HepG2 (cell line): ENCODE data around the gene ZC3H7B. TPM values are rescaled to one million over a fixed set of nuclear protein-coding genes. Genes with fewer than 3 reads are reported as not detected.

Source experiments
- ATAC-seq: fragments of 200-7000 bp; cut with Tn5 transposase; 3 replicates; pipeline ENCODE4 v1.9.1; 2020; ENCODE audit warnings: mild to moderate bottlenecking, moderate library complexity
- BruUV-seq: library from RNA; stranded (reverse); fragments of 400-500 nt; replicated peaks from 2 replicates; lab custom pipeline; 2021; lab: Mats Ljungman, UMichigan
- CTCF ChIA-PET: fragments of 300-600 bp; formaldehyde crosslinking; extraction: SDS; loops from one replicate; lab custom pipeline; 2021; ENCODE audit warnings: low total read pairs, inconsistent platforms, low intra/inter-chr PET ratio; lab: Yijun Ruan, JAX
- POLR2A ChIA-PET: fragments of 350-600 bp; sonication (Branson Sonifier 250); formaldehyde crosslinking; loops from one replicate; lab custom pipeline; 2020; ENCODE audit warnings: antibody characterized with exemption, inconsistent platforms; lab: Yijun Ruan, JAX
- DNase-seq: peaks from one replicate; pipeline ENCODE4 v3.0.0-alpha.2; 2015; ENCODE audit warnings: low spot score
- FAIRE-seq: peaks from 3 replicates; lab custom pipeline; 2011; peaks lifted over from hg19 to GRCh38; lab: Jason Lieb, UNC
- H2AFZ ChIP-seq: one replicate; pipeline ENCODE4 v1.6.1; 2011; ENCODE audit warnings: low read length, inconsistent platforms
- H3K27ac ChIP-seq: fragments of 300-600 bp; 3 replicates; pipeline ENCODE4 v1.8.0; 2011; ENCODE audit warnings: mixed run types, mild to moderate bottlenecking, mixed read lengths, low read length, inconsistent platforms; ENCODE audit not compliant: insufficient read depth; ENCODE audit errors: extremely low read length
- H3K27me3 ChIP-seq, 2 experiments: fragments of 200-600 bp in 1 of 2; 2 replicates in 1 of 2; 3 replicates in 1 of 2; pipeline versions ENCODE4 v1.6.0 to v1.8.0; 2011; ENCODE audit warnings: low read length in 2 of 2, mild to moderate bottlenecking in 2 of 2, moderate library complexity in 2 of 2, inconsistent platforms in 1 of 2; ENCODE audit not compliant: insufficient read depth in 2 of 2, control insufficient read depth in 1 of 2
- H3K36me3 ChIP-seq, 2 experiments: fragments of 200-600 bp in 1 of 2; replicated peaks in 1 of 2; 2 replicates in 1 of 2; 3 replicates in 1 of 2; pipeline versions ENCODE4 v1.5.1 to v1.8.0; 2011; ENCODE audit warnings: low read length in 2 of 2, inconsistent platforms in 1 of 2; ENCODE audit not compliant: insufficient read depth in 2 of 2, control insufficient read depth in 1 of 2
- H3K4me1 ChIP-seq: 2 replicates; pipeline ENCODE4 v1.5.1; 2012; ENCODE audit warnings: low read length, inconsistent platforms; ENCODE audit not compliant: insufficient read depth
- H3K4me2 ChIP-seq: 2 replicates; pipeline ENCODE4 v1.6.0; 2011; ENCODE audit warnings: low read depth, low read length, inconsistent platforms
- H3K4me3 ChIP-seq, 3 experiments: fragments of 200-600 bp in 1 of 3; sonication (generic), shearing (Covaris generic) in 1 of 3; replicated peaks in 1 of 3; 2 replicates each; pipeline ENCODE4 v1.5.1; 2011 to 2016; ENCODE audit warnings: low read length in 3 of 3, inconsistent platforms in 2 of 3, low read depth in 2 of 3, mild to moderate bottlenecking in 2 of 3, control low read depth in 1 of 3, mixed read lengths in 1 of 3; ENCODE audit not compliant: insufficient read depth in 1 of 3
- H3K79me2 ChIP-seq: one replicate; pipeline ENCODE4 v1.6.1; 2011; ENCODE audit warnings: low read length, inconsistent platforms; ENCODE audit not compliant: insufficient read depth
- H3K9ac ChIP-seq: 2 replicates; pipeline ENCODE4 v1.6.0; 2011; ENCODE audit warnings: mild to moderate bottlenecking, low read depth, low read length, inconsistent platforms; ENCODE audit not compliant: insufficient read depth
- H3K9me3 ChIP-seq: 2 replicates; pipeline ENCODE4 v1.5.1; 2012; ENCODE audit warnings: mild to moderate bottlenecking, low read length
- H4K20me1 ChIP-seq: 2 replicates; pipeline ENCODE4 v1.6.0; 2011; ENCODE audit warnings: inconsistent platforms, mild to moderate bottlenecking, low read length, moderate library complexity; ENCODE audit not compliant: insufficient read depth
- ARHGAP35 ChIP-seq: sonication (generic); formaldehyde crosslinking; IDR thresholded peaks from 2 replicates; pipeline ENCODE4 v1.9.0; 2022; ENCODE audit warnings: mild to moderate bottlenecking, inconsistent platforms, moderate library complexity, missing genetic modification reagents, borderline replicate concordance
- CEBPG ChIP-seq: IDR thresholded peaks from 2 replicates; pipeline ENCODE4 v1.6.1; 2016
- ETV6 ChIP-seq: sonication (generic); formaldehyde crosslinking; conservative IDR thresholded peaks from 2 replicates; pipeline ENCODE4 v1.4.0; 2020; ENCODE audit warnings: missing genetic modification reagents
- FOXJ3 ChIP-seq: sonication (generic); formaldehyde crosslinking; IDR thresholded peaks from 2 replicates; pipeline ENCODE4 v1.4.0; 2020; ENCODE audit warnings: missing genetic modification reagents, mild to moderate bottlenecking, borderline replicate concordance
- KDM1A ChIP-seq: IDR thresholded peaks from 2 replicates; pipeline ENCODE4 v1.6.1; 2016; ENCODE audit warnings: missing compliant biosample characterization
- PHB2 ChIP-seq: fragments of 450-650 bp; IDR thresholded peaks from 2 replicates; pipeline ENCODE4 v1.6.1; 2018; ENCODE audit not compliant: partially characterized antibody
- POLR2A ChIP-seq, 2 experiments: IDR thresholded peaks; 2 replicates each; pipeline ENCODE4 v1.6.1; 2011; ENCODE audit warnings: low read depth in 2 of 2, low read length in 2 of 2, mild to moderate bottlenecking in 1 of 2, moderate library complexity in 1 of 2; ENCODE audit not compliant: insufficient read depth in 1 of 2
- SALL2 ChIP-seq: sonication (generic); formaldehyde crosslinking; IDR thresholded peaks from 2 replicates; pipeline ENCODE4 v1.8.1; 2023; ENCODE audit warnings: mild to moderate bottlenecking, missing genetic modification reagents, inconsistent platforms
- SNAPC2 ChIP-seq: sonication (generic); formaldehyde crosslinking; IDR thresholded peaks from 2 replicates; pipeline ENCODE4 v1.8.1; 2022; ENCODE audit warnings: mild to moderate bottlenecking, missing genetic modification reagents
- ZFP36L1 ChIP-seq: sonication (generic); formaldehyde crosslinking; IDR thresholded peaks from 2 replicates; pipeline ENCODE4 v1.8.0; 2022; ENCODE audit warnings: mild to moderate bottlenecking, missing genetic modification reagents, moderate library complexity
- ZNF530 ChIP-seq: sonication (generic); formaldehyde crosslinking; IDR thresholded peaks from 2 replicates; pipeline ENCODE4 v1.5.0; 2020; ENCODE audit warnings: low read depth, mild to moderate bottlenecking, missing genetic modification reagents
- ZNF577 ChIP-seq: sonication (generic); formaldehyde crosslinking; IDR thresholded peaks from 2 replicates; pipeline ENCODE4 v1.4.0; 2020; ENCODE audit warnings: mild to moderate bottlenecking, low read depth, missing genetic modification reagents, borderline replicate concordance
- ZNF615 ChIP-seq: sonication (generic); formaldehyde crosslinking; IDR thresholded peaks from 2 replicates; pipeline ENCODE4 v1.5.0; 2020; ENCODE audit warnings: mild to moderate bottlenecking, missing genetic modification reagents, borderline replicate concordance
- ZNF773 ChIP-seq: sonication (generic); formaldehyde crosslinking; IDR thresholded peaks from 2 replicates; pipeline ENCODE4 v1.4.0; 2020; ENCODE audit warnings: missing genetic modification reagents, borderline replicate concordance
- ZSCAN25 ChIP-seq: sonication (generic); formaldehyde crosslinking; IDR thresholded peaks from 2 replicates; pipeline ENCODE4 v1.8.0; 2022; ENCODE audit warnings: mild to moderate bottlenecking, missing genetic modification reagents
- WGBS: methylation state at CpG from one replicate; pipeline ENCODE4 v1.1.6; 2017; ENCODE audit warnings: low lambda C conversion rate; 5-methylcytosine and 5-hydroxymethylcytosine counted together
- in situ Hi-C: cut with HindIII; loops from 2 replicates; pipeline ENCODE4 v1.10.0; 2017; ENCODE audit warnings: low pct_unique_long_range_greater_than_20kb; ENCODE audit not compliant: extremely low pct_ligation_motif_present
- intact Hi-C: fragments of 100-400 bp; cut with micrococcal nuclease; formaldehyde crosslinking; loops from one replicate; pipeline ENCODE4 v1.10.0; 2022; ENCODE audit not compliant: unreplicated experiment
- polyA plus RNA-seq, 8 experiments: library from polyadenylated mRNA; depleted of rRNA in 3 of 8; stranded (reverse) in 7 of 8; unstranded in 1 of 8; fragments of >200 nt; fragmentation: Illumina TruSeq in 4 of 8; extraction: Trizol in 4 of 8; gene quantifications; 2 replicates each; pipeline versions ENCODE4 v1.2.1 to v1.2.3, GENCODE V29; 2011 to 2016; ENCODE audit warnings: low read depth in 4 of 8, missing spikeins in 1 of 8, mixed read lengths in 1 of 8; ENCODE audit not compliant: insufficient read depth in 1 of 8
- total RNA-seq, 5 experiments: library from RNA; depleted of rRNA; stranded (reverse); fragments of >200 nt; fragmentation: Illumina TruSeq; extraction: Trizol; gene quantifications; 2 replicates each; pipeline ENCODE4 v1.2.3, GENCODE V29; 2016; ENCODE audit warnings: low read depth in 1 of 5
- TF ChIP-seq, protein P1 (sequence below): sonication (generic); formaldehyde crosslinking; IDR thresholded peaks from 2 replicates; pipeline ENCODE4 v1.8.0; 2022; ENCODE audit warnings: missing genetic modification reagents, low read depth, mild to moderate bottlenecking, borderline replicate concordance
- TF ChIP-seq, protein P2 (sequence below): sonication (generic); formaldehyde crosslinking; IDR thresholded peaks from 2 replicates; pipeline ENCODE4 v1.4.0; 2020; ENCODE audit warnings: mild to moderate bottlenecking, missing genetic modification reagents
- TF ChIP-seq, protein P3 (sequence below): sonication (generic); formaldehyde crosslinking; IDR thresholded peaks from 2 replicates; pipeline ENCODE4 v1.4.0; 2020; ENCODE audit warnings: missing genetic modification reagents, mild to moderate bottlenecking, borderline replicate concordance

Gene ZC3H7B
- total and polyA plus RNA-seq, 2 of the 13 experiments (the other 11 are each of a cell fraction or from before 2014, with no cell fraction given) = 26.4 to 37.2 TPM

DNA sequence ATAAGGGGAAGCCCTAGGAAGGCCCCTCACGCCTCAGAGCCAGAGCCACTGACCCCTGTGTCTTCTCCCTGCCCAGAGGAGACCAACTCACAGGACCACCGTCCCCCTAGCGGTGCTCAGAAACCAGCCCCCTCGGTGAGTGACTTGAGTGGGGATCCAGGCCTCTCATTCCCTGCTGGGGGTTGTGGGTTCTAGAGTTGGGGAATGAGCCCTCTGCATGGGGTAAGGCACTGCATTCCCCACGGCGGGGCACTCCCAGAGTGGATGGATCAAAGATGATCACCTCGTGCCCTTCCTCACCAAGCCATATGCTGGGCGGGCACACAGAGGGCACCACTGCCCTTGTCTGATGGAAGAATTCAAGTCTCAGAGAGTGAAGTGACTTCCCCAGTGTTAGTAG is 39.7 kb downstream of the ZC3H7B start:
- BruUV-seq = no TSS peak
- Histone ChIP-seq H3K4me1 (peaks cover 14% of the 10 kb centered on the region), H3K4me2 (no peak overlapping the region), H2AFZ (no peak overlapping the region), H3K9me3 (no peaks in the 10 kb centered on the region), H3K27me3 (no peaks in the 10 kb centered on the region), H3K9ac (no peak overlapping the region), H4K20me1 (no peaks in the 10 kb centered on the region), H3K79me2 (no peaks in the 10 kb centered on the region), H3K36me3 (peaks cover 37 to 61% of the 10 kb centered on the region in 2 experiments), H3K4me3 (no peak overlapping the region), H3K27ac (no peak overlapping the region)
- ChIA-PET CTCF (no interaction called here), POLR2A (no interaction called here)
- intact Hi-C loops = no loop called here
- in situ Hi-C loops = no loop called here
- no peak for TF ChIP-seq ARHGAP35 (CRISPR knock-in tag)
- TF ChIP-seq FOXJ3 (CRISPR knock-in tag) = no peak
- TF ChIP-seq ZFP36L1 (CRISPR knock-in tag) = no peak
- TF ChIP-seq, protein P1, sequence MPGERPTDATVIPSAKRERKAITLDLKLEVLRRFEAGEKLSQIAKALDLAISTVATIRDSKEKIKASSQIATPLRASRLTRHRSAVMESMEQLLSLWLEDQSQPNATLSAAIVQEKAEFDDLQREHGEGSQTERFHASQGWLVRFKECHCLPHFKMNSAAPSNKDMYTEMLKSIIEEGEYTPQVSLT (CRISPR knock-in tag) = no peak
- no peak for TF ChIP-seq KDM1A
- TF ChIP-seq, protein P2, sequence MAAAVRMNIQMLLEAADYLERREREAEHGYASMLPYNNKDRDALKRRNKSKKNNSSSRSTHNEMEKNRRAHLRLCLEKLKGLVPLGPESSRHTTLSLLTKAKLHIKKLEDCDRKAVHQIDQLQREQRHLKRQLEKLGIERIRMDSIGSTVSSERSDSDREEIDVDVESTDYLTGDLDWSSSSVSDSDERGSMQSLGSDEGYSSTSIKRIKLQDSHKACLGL (CRISPR knock-in tag) = no peak
- TF ChIP-seq, protein P3, sequence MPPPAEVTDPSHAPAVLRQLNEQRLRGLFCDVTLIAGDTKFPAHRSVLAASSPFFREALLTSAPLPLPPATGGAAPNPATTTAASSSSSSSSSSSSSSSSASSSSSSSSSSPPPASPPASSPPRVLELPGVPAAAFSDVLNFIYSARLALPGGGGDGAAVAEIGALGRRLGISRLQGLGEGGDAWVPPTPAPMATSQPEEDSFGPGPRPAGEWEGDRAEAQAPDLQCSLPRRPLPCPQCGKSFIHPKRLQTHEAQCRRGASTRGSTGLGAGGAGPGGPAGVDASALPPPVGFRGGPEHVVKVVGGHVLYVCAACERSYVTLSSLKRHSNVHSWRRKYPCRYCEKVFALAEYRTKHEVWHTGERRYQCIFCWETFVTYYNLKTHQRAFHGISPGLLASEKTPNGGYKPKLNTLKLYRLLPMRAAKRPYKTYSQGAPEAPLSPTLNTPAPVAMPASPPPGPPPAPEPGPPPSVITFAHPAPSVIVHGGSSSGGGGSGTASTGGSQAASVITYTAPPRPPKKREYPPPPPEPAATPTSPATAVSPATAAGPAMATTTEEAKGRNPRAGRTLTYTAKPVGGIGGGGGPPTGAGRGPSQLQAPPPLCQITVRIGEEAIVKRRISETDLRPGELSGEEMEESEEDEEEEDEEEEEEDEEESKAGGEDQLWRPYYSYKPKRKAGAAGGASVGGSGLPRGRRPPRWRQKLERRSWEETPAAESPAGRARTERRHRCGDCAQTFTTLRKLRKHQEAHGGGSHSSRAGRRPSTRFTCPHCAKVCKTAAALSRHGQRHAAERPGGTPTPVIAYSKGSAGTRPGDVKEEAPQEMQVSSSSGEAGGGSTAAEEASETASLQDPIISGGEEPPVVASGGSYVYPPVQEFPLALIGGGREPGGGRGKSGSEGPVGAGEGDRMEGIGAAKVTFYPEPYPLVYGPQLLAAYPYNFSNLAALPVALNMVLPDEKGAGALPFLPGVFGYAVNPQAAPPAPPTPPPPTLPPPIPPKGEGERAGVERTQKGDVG (CRISPR knock-in tag) = no peak
- no peak for TF ChIP-seq ZNF773
- TF ChIP-seq ZNF615 (CRISPR knock-in tag) = no peak
- TF ChIP-seq POLR2A (IDR thresholded peaks at IDR 0.05; ENCODE audit: insufficient read depth in 1 of 2, low read depth in 2 of 2, low read length in 2 of 2) = no peak
- TF ChIP-seq ETV6 = no peak
- no peak for TF ChIP-seq SALL2 (CRISPR knock-in tag)
- TF ChIP-seq CEBPG = no peak
- no peak for TF ChIP-seq SNAPC2 (CRISPR knock-in tag)
- no peak for TF ChIP-seq ZNF577
- no peak for TF ChIP-seq ZNF530 (CRISPR knock-in tag)
- no peak for TF ChIP-seq ZSCAN25
- no peak for TF ChIP-seq PHB2
- ATAC-seq (no peak), FAIRE-seq (no peak), DNase-seq (no peak)
- 97% methylated on average over 6 of the region's 8 CpGs for WGBS
